ENCODE measurements around the gene EIF1AD. TPM values are rescaled to one million over a fixed set of nuclear protein-coding genes. Genes with fewer than 3 reads are reported as not detected.
A peak's percentile ranks its signal among the peaks of the same experiment; 100 is the strongest.

Gene EIF1AD
- total RNA-seq, 2 donors from 2014 or later = 33.6 to 37.3 TPM

- WGBS = 45% methylated on average over 16 of the region's 16 CpGs
- Histone ChIP-seq H3K36me3 (peaks cover 7 to 15% of the 10 kb centered on the region in 2 donors), H3K4me3 (peak overlapping the region; percentile 89 to 100), H3K9me3 (no peaks in the 10 kb centered on the region), H3K27me3 (replicated peaks; ENCODE audit: insufficient read depth) (no peaks in the 10 kb centered on the region), H3K4me1 (replicated peaks) (peaks cover 12% of the 10 kb centered on the region), H3K27ac (peak overlapping the region; percentile 74 to 81)
- intact Hi-C loops (cut with DNase I) = loop anchor here (2.0 to 5.0 kb wide), 3 partner anchors 42 to 72 kb away; partner anchors contain the start of genes BANF1, C11orf68, DRAP1 and EIF1AD
- no peak for DNase-seq (ENCODE audit: low spot score)
- TF ChIP-seq POLR2A (IDR thresholded peaks at IDR 0.05) (no peak), POLR2AphosphoS5 (IDR thresholded peaks at IDR 0.05) (no peak), CTCF (IDR thresholded peaks at IDR 0.05) (no peak)
Measured at GRCh38 chr11:65960824-65961266, 41.1 kb downstream of the EIF1AD start.

GRCh38 chr11:65958774-65959420 is 43.1 kb downstream of the EIF1AD start:
- Histone ChIP-seq H3K27ac (no peak overlapping the region), H3K4me3 (no peak overlapping the region), H3K9me3 (no peaks in the 10 kb centered on the region), H3K36me3 (no peaks in the 10 kb centered on the region), H3K4me1 (replicated peaks) (peaks cover 12% of the 10 kb centered on the region), H3K27me3 (replicated peaks; ENCODE audit: insufficient read depth) (no peaks in the 10 kb centered on the region)
- TF ChIP-seq CTCF (IDR thresholded peaks at IDR 0.05) = no peak
- TF ChIP-seq POLR2AphosphoS5 (IDR thresholded peaks at IDR 0.05) = no peak
- no peak for TF ChIP-seq POLR2A (IDR thresholded peaks at IDR 0.05)
- intact Hi-C loops (cut with DNase I) = no loop called here
- DNase-seq (ENCODE audit: low spot score) = no peak
- 59% methylated on average over 17 of the region's 17 CpGs for WGBS

- Histone ChIP-seq H3K27me3 (replicated peaks; ENCODE audit: insufficient read depth) (no peaks in the 10 kb centered on the region), H3K4me1 (replicated peaks) (peaks cover 10% of the 10 kb centered on the region), H3K27ac (no peak overlapping the region), H3K36me3 (no peaks in the 10 kb centered on the region), H3K9me3 (no peaks in the 10 kb centered on the region), H3K4me3 (no peak overlapping the region)
- intact Hi-C loops (cut with DNase I) = no loop called here
- TF ChIP-seq CTCF (IDR thresholded peaks at IDR 0.05) = no peak
- WGBS = 48% methylated on average over 4 of the region's 4 CpGs
- no peak for DNase-seq (ENCODE audit: low spot score)
Measured at GRCh38 chr11:65958291-65958690, 43.7 kb downstream of the EIF1AD start.

GRCh38 chr11:65954771-65955170 is 47.2 kb downstream of the EIF1AD start:
- no peak for TF ChIP-seq POLR2AphosphoS5 (IDR thresholded peaks at IDR 0.05)
- TF ChIP-seq CTCF (IDR thresholded peaks at IDR 0.05) = no peak
- no peak for TF ChIP-seq POLR2A (IDR thresholded peaks at IDR 0.05)
- Histone ChIP-seq H3K4me1 (replicated peaks) (no peaks in the 10 kb centered on the region), H3K27ac (no peak overlapping the region), H3K9me3 (no peaks in the 10 kb centered on the region), H3K36me3 (no peaks in the 10 kb centered on the region), H3K4me3 (no peak overlapping the region), H3K27me3 (replicated peaks; ENCODE audit: insufficient read depth) (no peaks in the 10 kb centered on the region)
- no peak for DNase-seq (ENCODE audit: low spot score)
- intact Hi-C loops (cut with DNase I) = no loop called here
- 52% methylated on average over 8 of the region's 8 CpGs for WGBS

- intact Hi-C loops (cut with DNase I) = no loop called here
- H3K9me3 ChIP-seq = no peaks in the 10 kb centered on the region
- TF ChIP-seq POLR2A (IDR thresholded peaks at IDR 0.05) (no peak), POLR2AphosphoS5 (IDR thresholded peaks at IDR 0.05) (no peak), CTCF (IDR thresholded peaks at IDR 0.05) (no peak)
- no peak for DNase-seq (ENCODE audit: low spot score)
- no peak overlapping the region for H3K27ac ChIP-seq
- H3K36me3 ChIP-seq = no peaks in the 10 kb centered on the region
- H3K4me1 ChIP-seq (replicated peaks) = no peaks in the 10 kb centered on the region
- WGBS = 93% methylated on average over 20 of the region's 20 CpGs
- H3K4me3 ChIP-seq = no peak overlapping the region
- no peaks in the 10 kb centered on the region for H3K27me3 ChIP-seq (replicated peaks; ENCODE audit: insufficient read depth)
Measured at GRCh38 chr11:65953471-65953870, 48.5 kb downstream of the EIF1AD start.
